Left forelimb (tissue), 1 donor: ENCODE results near the gene P3H3.
"Not testable (repeated sequence)": the region's sequence is repeated elsewhere in the genome, so short reads cannot be mapped to it uniquely, and the experiment has no call there.

Experiments
- DNase-seq: peaks from one replicate; pipeline ENCODE4 v3.0.0-alpha.2; 2018; ENCODE audit warnings: low spot score

The P3H3 gene

GRCh38 chr12:6845395-6845794 is 17.2 kb downstream of the P3H3 start:
- DNase-seq = no peak

GRCh38 chr12:6846316-6846869 is 18.2 kb downstream of the P3H3 start:
- DNase-seq = no peak

GRCh38 chr12:6847676-6848075 is 19.5 kb downstream of the P3H3 start:
- no peak for DNase-seq

GRCh38 chr12:6849427-6849826 is 21.2 kb downstream of the P3H3 start:
- no peak for DNase-seq

- DNase-seq = no peak
These were observed 21.9 kb downstream of the P3H3 start for GRCh38 chr12:6849976-6850560.

GRCh38 chr12:6850796-6851152 is 22.6 kb downstream of the P3H3 start:
- no peak for DNase-seq

GRCh38 chr12:6851153-6851920 is 23.1 kb downstream of the P3H3 start, which contains the start of gene CDCA3:
CDCA3 (minus strand) TSS chr12:6851286; CDS start chr12:6850952, 334 bp downstream.
- peak; percentile 92 for DNase-seq

- DNase-seq = peak; percentile 99
These were observed 23.9 kb downstream of the P3H3 start, which contains the start of gene USP5 for GRCh38 chr12:6851921-6852650. USP5 (plus strand) TSS chr12:6852150; CDS start chr12:6852180, 30 bp downstream.

GRCh38 chr12:6852651-6853354 is 24.6 kb downstream of the P3H3 start:
- no peak for DNase-seq

GRCh38 chr12:6853626-6854025 is 25.4 kb downstream of the P3H3 start:
- DNase-seq = no peak

GRCh38 chr12:6854036-6854435 is 25.8 kb downstream of the P3H3 start:
- DNase-seq = no peak

GRCh38 chr12:6855322-6855721 is 27.1 kb downstream of the P3H3 start:
- DNase-seq = no peak

GRCh38 chr12:6858799-6859198 is 30.6 kb downstream of the P3H3 start:
- DNase-seq = no peak

GRCh38 chr12:6860116-6860515 is 31.9 kb downstream of the P3H3 start:
- DNase-seq = no peak

GRCh38 chr12:6860942-6861341 is 32.7 kb downstream of the P3H3 start:
- DNase-seq = no peak

- DNase-seq = no peak
These were observed 33.2 kb downstream of the P3H3 start for GRCh38 chr12:6861391-6861790.

GRCh38 chr12:6863033-6863432 is 34.8 kb downstream of the P3H3 start:
- DNase-seq = no peak

GRCh38 chr12:6863586-6864321 is 35.5 kb downstream of the P3H3 start:
- no peak for DNase-seq

- DNase-seq = not testable (repeated sequence)
These were observed 37.1 kb downstream of the P3H3 start for GRCh38 chr12:6865307-6865706.

GRCh38 chr12:6866163-6866919 is 38.1 kb downstream of the P3H3 start:
- no peak for DNase-seq
